ENCODE results near the gene NOL7. TPM values are rescaled to one million over a fixed set of nuclear protein-coding genes. Genes with fewer than 3 reads are reported as not detected.

NOL7 gene
- total and polyA plus RNA-seq, 2 donors (not counting 1 experiment from before 2014, with no cell fraction given), result 24.7 to 58.3 TPM

DNA sequence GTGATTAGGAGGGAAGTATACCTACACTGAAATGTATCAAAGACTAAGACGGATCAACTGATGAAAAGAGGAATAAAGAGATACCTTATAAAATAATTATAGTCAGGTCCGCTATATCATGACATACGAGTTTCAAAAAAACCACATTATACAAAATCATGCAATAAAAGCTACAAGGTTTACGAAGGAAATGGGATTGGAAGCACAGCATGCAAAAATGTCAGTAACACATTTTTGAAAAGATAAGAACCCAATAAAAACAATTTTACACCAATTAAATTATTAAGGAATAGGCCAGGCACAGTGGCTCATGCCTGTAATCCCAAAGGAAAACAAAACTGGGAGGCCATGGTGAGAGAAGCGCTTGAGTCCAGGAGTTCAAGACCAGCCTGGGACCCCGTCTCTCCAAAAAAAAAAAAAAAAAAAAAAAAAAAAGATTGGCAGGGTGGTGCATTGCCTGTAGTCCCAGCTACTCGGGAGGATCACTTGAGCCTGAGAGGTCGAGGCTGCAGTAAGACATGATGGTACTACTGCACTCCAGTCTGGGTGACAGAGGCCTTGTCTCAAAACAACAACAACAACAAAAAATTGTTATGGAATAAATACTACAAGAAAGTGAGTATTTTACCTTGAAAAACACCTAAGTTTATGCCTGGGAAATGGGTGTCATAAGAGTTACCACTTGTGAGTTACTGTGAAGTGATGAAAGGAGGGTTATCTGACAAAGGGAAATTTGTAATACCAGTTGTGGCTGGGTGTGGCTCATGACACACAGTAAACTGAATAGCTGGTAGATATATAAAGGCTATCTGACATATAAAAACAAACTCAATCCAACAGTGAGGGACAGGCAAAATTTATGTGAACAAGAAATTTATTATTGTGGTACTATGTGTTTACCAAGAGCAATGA is 51.3 kb downstream of the NOL7 start:
- ATAC-seq (ENCODE audit: low read depth) (no peak), DNase-seq (no peak)
- CTCF ChIA-PET, result no interaction called here
- Mint-ChIP-seq H3K4me1 (peaks cover 66% of the 10 kb centered on the region), H3K4me3 (no peak overlapping the region), H3K9me3 (ENCODE audit: insufficient read depth) (no peaks in the 10 kb centered on the region), H3K27me3 (no peaks in the 10 kb centered on the region), H3K27ac (no peak overlapping the region)
- Histone ChIP-seq H3K27ac (ENCODE audit: low read length in 2 of 2) (no peak overlapping the region), H3K27me3 (replicated peaks in 1 of 4; ENCODE audit: control extremely low read depth in 1 of 4, control insufficient read depth in 3 of 4, insufficient read depth in 4 of 4, low read length in 3 of 4) (no peaks in the 10 kb centered on the region), H3K4me3 (ENCODE audit: control extremely low read depth in 1 of 5, extremely low read depth in 1 of 5, insufficient read depth in 1 of 5, low read depth in 2 of 5, low read length in 4 of 5) (no peak overlapping the region), H3K79me2 (ENCODE audit: control insufficient read depth, insufficient read depth, low read length) (peaks cover 100% of the 10 kb centered on the region), H2AFZ (ENCODE audit: insufficient read depth, low read depth, low read length, poor library complexity, severe bottlenecking) (no peak overlapping the region), H3K4me1 (ENCODE audit: control insufficient read depth in 2 of 2, insufficient read depth in 2 of 2, low read length in 2 of 2) (peaks cover 0 to 26% of the 10 kb centered on the region in 2 donors), H3K9ac (ENCODE audit: low read length) (no peak overlapping the region), H4K20me1 (ENCODE audit: control insufficient read depth, insufficient read depth, low read length, poor library complexity, severe bottlenecking) (peaks cover 69% of the 10 kb centered on the region), H3K4me2 (replicated peaks; ENCODE audit: low read depth, low read length, poor library complexity, severe bottlenecking) (no peak overlapping the region), H3K36me3 (replicated peaks in 1 of 2; ENCODE audit: control extremely low read depth in 1 of 2, control insufficient read depth in 1 of 2, extremely low read depth in 1 of 2, insufficient read depth in 2 of 2, low read length in 1 of 2) (peaks cover 0 to 5% of the 10 kb centered on the region in 2 experiments), H3K9me3 (ENCODE audit: control extremely low read depth in 1 of 3, control insufficient read depth in 2 of 3, insufficient read depth in 1 of 3, low read length in 2 of 3) (peaks cover 0 to 6% (median 1%) of the 10 kb centered on the region in 3 donors)
- no CpG with 5 or more reads among the region's 8 CpGs for WGBS (ENCODE audit: insufficient coverage)
- no peak for TF ChIP-seq EZH2 (IDR thresholded peaks at IDR 0.05; ENCODE audit: borderline replicate concordance, insufficient read depth, low read depth, low read length, poor library complexity, severe bottlenecking)
- no peak for TF ChIP-seq CTCF (IDR thresholded peaks at IDR 0.05)
- POLR2A ChIA-PET, result no interaction called here
- intact Hi-C loops (cut with micrococcal nuclease), result no loop called here

- POLR2A ChIA-PET, result no interaction called here
- DNase-seq, result no peak
- no peak for ATAC-seq (ENCODE audit: low read depth)
- CTCF ChIA-PET, result no interaction called here
- intact Hi-C loops (cut with micrococcal nuclease), result no loop called here
- WGBS (ENCODE audit: insufficient coverage), result no CpG with 5 or more reads among the region's 2 CpGs
- H3K9me3 ChIP-seq (ENCODE audit: control extremely low read depth in 1 of 3, control insufficient read depth in 2 of 3, insufficient read depth in 1 of 3, low read length in 2 of 3), result peaks cover 0 to 6% (median 1%) of the 10 kb centered on the region in 3 donors
- H3K27ac ChIP-seq (ENCODE audit: low read length in 2 of 2), result no peak overlapping the region
- H3K27me3 ChIP-seq (replicated peaks in 1 of 4; ENCODE audit: control extremely low read depth in 1 of 4, control insufficient read depth in 3 of 4, insufficient read depth in 4 of 4, low read length in 3 of 4), result no peaks in the 10 kb centered on the region
- no peak overlapping the region for H3K9ac ChIP-seq (ENCODE audit: low read length)
- H4K20me1 ChIP-seq (ENCODE audit: control insufficient read depth, insufficient read depth, low read length, poor library complexity, severe bottlenecking), result peaks cover 69% of the 10 kb centered on the region
- H3K27ac Mint-ChIP-seq, result no peak overlapping the region
- H3K4me3 ChIP-seq (ENCODE audit: control extremely low read depth in 1 of 5, extremely low read depth in 1 of 5, insufficient read depth in 1 of 5, low read depth in 2 of 5, low read length in 4 of 5), result no peak overlapping the region
- H3K36me3 ChIP-seq (replicated peaks in 1 of 2; ENCODE audit: control extremely low read depth in 1 of 2, control insufficient read depth in 1 of 2, extremely low read depth in 1 of 2, insufficient read depth in 2 of 2, low read length in 1 of 2), result peaks cover 0 to 5% of the 10 kb centered on the region in 2 experiments
- peaks cover 64% of the 10 kb centered on the region for H3K4me1 Mint-ChIP-seq
- peaks cover 100% of the 10 kb centered on the region for H3K79me2 ChIP-seq (ENCODE audit: control insufficient read depth, insufficient read depth, low read length)
- no peak overlapping the region for H3K4me3 Mint-ChIP-seq
- H3K9me3 Mint-ChIP-seq (ENCODE audit: insufficient read depth), result no peaks in the 10 kb centered on the region
- no peak overlapping the region for H2AFZ ChIP-seq (ENCODE audit: insufficient read depth, low read depth, low read length, poor library complexity, severe bottlenecking)
- no peak for TF ChIP-seq EZH2 (IDR thresholded peaks at IDR 0.05; ENCODE audit: borderline replicate concordance, insufficient read depth, low read depth, low read length, poor library complexity, severe bottlenecking)
- TF ChIP-seq CTCF (IDR thresholded peaks at IDR 0.05), result no peak
- H3K4me1 ChIP-seq (ENCODE audit: control insufficient read depth in 2 of 2, insufficient read depth in 2 of 2, low read length in 2 of 2), result peaks cover 0 to 26% of the 10 kb centered on the region in 2 donors
- no peaks in the 10 kb centered on the region for H3K27me3 Mint-ChIP-seq
- H3K4me2 ChIP-seq (replicated peaks; ENCODE audit: low read depth, low read length, poor library complexity, severe bottlenecking), result no peak overlapping the region
Measured at GRCh38 chr6:13667655-13668054, 52.5 kb downstream of the NOL7 start.

Measured in B cell (primary cell).